Neural cell (in vitro differentiated cells): ENCODE results near the gene KATNAL1. TPM values are rescaled to one million over a fixed set of nuclear protein-coding genes. Genes with fewer than 3 reads are reported as not detected.

ENCODE experiments used
- H2AFZ ChIP-seq: fragments of 200-600, 300-800 bp; sonication (generic), shearing (Covaris generic); 2 replicates; pipeline ENCODE4 v1.6.0; 2014; ENCODE audit warnings: low read depth, mild to moderate bottlenecking, antibody characterized with exemption, low read length, moderate library complexity
- H3F3A ChIP-seq: fragments of 200-600 bp; shearing (Covaris generic); 2 replicates; pipeline ENCODE4 v1.6.1; 2016; ENCODE audit warnings: mild to moderate bottlenecking, moderate library complexity, mixed read lengths, antibody characterized with exemption, low read length; ENCODE audit not compliant: insufficient read depth, poor library complexity, severe bottlenecking
- H3K27ac ChIP-seq: fragments of 200-600, 300-800 bp; sonication (generic), shearing (Covaris generic); 2 replicates; pipeline ENCODE4 v1.5.1; 2014; ENCODE audit warnings: mild to moderate bottlenecking, low read length, moderate library complexity
- H3K27me3 ChIP-seq: fragments of 300-800, 200-600 bp; sonication (generic), shearing (Covaris generic); 2 replicates; pipeline ENCODE4 v1.6.0; 2014; ENCODE audit warnings: mild to moderate bottlenecking, low read depth, low read length, moderate library complexity; ENCODE audit not compliant: insufficient read depth
- H3K36me3 ChIP-seq: fragments of 300-800, 200-600 bp; sonication (generic), shearing (Covaris generic); 2 replicates; pipeline ENCODE4 v1.5.1; 2014; ENCODE audit warnings: mild to moderate bottlenecking, antibody characterized with exemption, low read length, moderate library complexity; ENCODE audit not compliant: insufficient read depth
- H3K4me2 ChIP-seq: fragments of 300-800, 200-600 bp; sonication (generic), shearing (Covaris generic); 2 replicates; pipeline ENCODE4 v1.6.0; 2014; ENCODE audit warnings: mild to moderate bottlenecking, low read length
- H3K4me3 ChIP-seq: fragments of 300-800, 200-600 bp; sonication (generic), shearing (Covaris generic); 2 replicates; pipeline ENCODE4 v1.5.1; 2014; ENCODE audit warnings: mild to moderate bottlenecking, low read length, moderate library complexity
- H3K79me2 ChIP-seq: fragments of 200-600 bp; shearing (Covaris generic); replicated peaks from 2 replicates; pipeline ENCODE4 v1.6.0; 2014; ENCODE audit warnings: mild to moderate bottlenecking, low read length, moderate library complexity; ENCODE audit not compliant: insufficient read depth
- H3K9ac ChIP-seq: fragments of 300-800, 200-600 bp; sonication (generic), shearing (Covaris generic); 2 replicates; pipeline ENCODE4 v1.6.1; 2016; ENCODE audit warnings: mild to moderate bottlenecking, low read length, mixed read lengths
- H3K9me2 ChIP-seq: fragments of 200-600 bp; shearing (Covaris generic); 2 replicates; pipeline ENCODE4 v1.6.1; 2016; ENCODE audit warnings: mild to moderate bottlenecking, low read length, mixed read lengths; ENCODE audit not compliant: insufficient read depth
- H3K9me3 ChIP-seq: fragments of 200-600, 300-800 bp; sonication (generic), shearing (Covaris generic); 2 replicates; pipeline ENCODE4 v1.6.1; 2016; ENCODE audit warnings: mild to moderate bottlenecking, mixed run types, low read length, moderate library complexity, mixed read lengths
- H4K20me1 ChIP-seq: fragments of 200-600 bp; shearing (Covaris generic); 2 replicates; pipeline ENCODE4 v1.6.1; 2016; ENCODE audit warnings: mild to moderate bottlenecking, mixed run types; ENCODE audit not compliant: insufficient read depth
- EP300 ChIP-seq: fragments of 450-650 bp; conservative IDR thresholded peaks from 2 replicates; pipeline ENCODE4 v1.6.1; 2014; ENCODE audit warnings: antibody characterized with exemption, mild to moderate bottlenecking, moderate library complexity; ENCODE audit not compliant: poor library complexity, severe bottlenecking
- EZH2 ChIP-seq: fragments of 200-600, 300-800 bp; shearing (Covaris generic), sonication (generic); IDR thresholded peaks from 2 replicates; pipeline ENCODE4 v1.6.1; 2014; ENCODE audit warnings: antibody characterized with exemption, low read length, borderline replicate concordance, mild to moderate bottlenecking; ENCODE audit not compliant: insufficient read depth, poor library complexity, severe bottlenecking
- MXI1 ChIP-seq: fragments of 450-650 bp; conservative IDR thresholded peaks from 2 replicates; pipeline ENCODE4 v1.6.1; 2014; ENCODE audit warnings: antibody characterized with exemption, mild to moderate bottlenecking; ENCODE audit not compliant: poor library complexity, severe bottlenecking
- POLR2AphosphoS5 ChIP-seq: IDR thresholded peaks from 2 replicates; pipeline ENCODE4 v1.6.1; 2012
- RAD21 ChIP-seq: fragments of 450-650 bp; conservative IDR thresholded peaks from 2 replicates; pipeline ENCODE4 v1.6.1; 2014; ENCODE audit warnings: antibody characterized with exemption, mild to moderate bottlenecking, moderate library complexity
- SMC3 ChIP-seq: fragments of 450-650 bp; conservative IDR thresholded peaks from 2 replicates; pipeline ENCODE4 v1.6.1; 2014; ENCODE audit warnings: antibody characterized with exemption, mild to moderate bottlenecking, moderate library complexity; ENCODE audit not compliant: poor library complexity
- TAF1 ChIP-seq: IDR thresholded peaks from 2 replicates; pipeline ENCODE4 v1.6.1; 2012; ENCODE audit warnings: low read depth
- polyA plus RNA-seq: library from polyadenylated mRNA; depleted of rRNA; stranded (reverse); fragments of >200 nt; gene quantifications from 2 replicates; pipeline ENCODE4 v1.2.3, GENCODE V29; 2014
- TF ChIP-seq, protein P1 (sequence below): fragments of 450-650 bp; IDR thresholded peaks from 2 replicates; pipeline ENCODE4 v1.5.1; 2014; ENCODE audit warnings: antibody characterized with exemption, mild to moderate bottlenecking, moderate library complexity; ENCODE audit not compliant: poor library complexity, severe bottlenecking
- TF ChIP-seq, protein P2 (sequence below): IDR thresholded peaks from 2 replicates; pipeline ENCODE4 v1.6.1; 2012; ENCODE audit warnings: borderline replicate concordance

KATNAL1 gene
- polyA plus RNA-seq, 1 donor from 2014 or later: 24.9 TPM

DNA sequence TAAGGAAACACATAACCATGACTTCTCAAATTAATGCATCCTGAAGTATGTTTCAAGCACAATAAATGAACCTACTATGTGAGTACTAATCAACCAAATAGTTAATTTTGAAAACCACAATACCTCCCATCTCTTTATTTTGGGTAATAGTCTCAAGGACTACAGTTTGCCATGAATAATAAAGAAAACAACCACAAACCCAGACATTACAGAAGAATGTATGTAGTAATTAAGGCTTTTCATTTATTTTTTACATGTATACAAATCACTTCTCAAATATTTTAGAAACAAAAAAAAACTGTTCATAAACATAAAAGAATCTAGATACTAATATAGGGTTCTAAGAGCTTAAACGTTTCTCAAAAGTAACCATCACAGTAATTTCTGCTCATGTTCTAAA, 6.8 kb downstream of the KATNAL1 start:
- Histone ChIP-seq H4K20me1 (no peaks in the 10 kb centered on the region), H3K4me3 (no peak overlapping the region), H3K9me3 (no peaks in the 10 kb centered on the region), H3K9ac (no peak overlapping the region), H2AFZ (no peak overlapping the region), H3K79me2 (peaks cover 87% of the 10 kb centered on the region), H3F3A (no peaks in the 10 kb centered on the region), H3K27me3 (no peaks in the 10 kb centered on the region), H3K27ac (no peak overlapping the region), H3K9me2 (no peaks in the 10 kb centered on the region), H3K36me3 (no peaks in the 10 kb centered on the region), H3K4me2 (no peak overlapping the region)
- TF ChIP-seq TAF1 (no peak), EP300 (no peak), MXI1 (no peak), POLR2AphosphoS5 (no peak), EZH2 (no peak), SMC3 (no peak)
- TF ChIP-seq, protein P1, sequence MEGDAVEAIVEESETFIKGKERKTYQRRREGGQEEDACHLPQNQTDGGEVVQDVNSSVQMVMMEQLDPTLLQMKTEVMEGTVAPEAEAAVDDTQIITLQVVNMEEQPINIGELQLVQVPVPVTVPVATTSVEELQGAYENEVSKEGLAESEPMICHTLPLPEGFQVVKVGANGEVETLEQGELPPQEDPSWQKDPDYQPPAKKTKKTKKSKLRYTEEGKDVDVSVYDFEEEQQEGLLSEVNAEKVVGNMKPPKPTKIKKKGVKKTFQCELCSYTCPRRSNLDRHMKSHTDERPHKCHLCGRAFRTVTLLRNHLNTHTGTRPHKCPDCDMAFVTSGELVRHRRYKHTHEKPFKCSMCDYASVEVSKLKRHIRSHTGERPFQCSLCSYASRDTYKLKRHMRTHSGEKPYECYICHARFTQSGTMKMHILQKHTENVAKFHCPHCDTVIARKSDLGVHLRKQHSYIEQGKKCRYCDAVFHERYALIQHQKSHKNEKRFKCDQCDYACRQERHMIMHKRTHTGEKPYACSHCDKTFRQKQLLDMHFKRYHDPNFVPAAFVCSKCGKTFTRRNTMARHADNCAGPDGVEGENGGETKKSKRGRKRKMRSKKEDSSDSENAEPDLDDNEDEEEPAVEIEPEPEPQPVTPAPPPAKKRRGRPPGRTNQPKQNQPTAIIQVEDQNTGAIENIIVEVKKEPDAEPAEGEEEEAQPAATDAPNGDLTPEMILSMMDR: no peak

DNA sequence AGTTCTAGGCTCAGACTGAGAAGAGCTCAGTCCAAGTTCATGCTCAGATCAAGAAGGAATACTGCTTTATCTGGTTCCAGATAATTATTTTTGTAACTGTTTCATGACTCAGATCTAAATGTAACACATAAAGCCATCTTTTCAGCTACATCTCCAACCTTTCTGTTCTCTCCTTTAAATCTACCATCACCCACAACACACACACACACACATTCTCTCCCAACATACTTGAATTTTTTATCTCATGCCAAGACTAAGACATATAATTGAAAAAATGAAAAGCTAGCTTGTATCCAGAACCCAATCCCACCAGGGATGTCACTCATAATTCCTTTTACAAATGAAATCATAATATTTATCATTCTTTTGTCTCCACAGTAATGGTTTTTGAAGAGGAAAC, 7.6 kb downstream of the KATNAL1 start:
- Histone ChIP-seq H4K20me1 (no peaks in the 10 kb centered on the region), H3K4me3 (no peak overlapping the region), H3K36me3 (no peaks in the 10 kb centered on the region), H3K9me2 (no peaks in the 10 kb centered on the region), H3K4me2 (no peak overlapping the region), H3K9ac (no peak overlapping the region), H3K27ac (no peak overlapping the region), H2AFZ (no peak overlapping the region), H3F3A (no peaks in the 10 kb centered on the region), H3K79me2 (peaks cover 79% of the 10 kb centered on the region), H3K27me3 (no peaks in the 10 kb centered on the region), H3K9me3 (no peaks in the 10 kb centered on the region)
- no peak for TF ChIP-seq SMC3
- TF ChIP-seq POLR2AphosphoS5: no peak
- TF ChIP-seq EP300: no peak
- TF ChIP-seq TAF1: no peak
- TF ChIP-seq, protein P1: no peak
- TF ChIP-seq EZH2: no peak
- TF ChIP-seq MXI1: no peak
- no peak for TF ChIP-seq RAD21
- TF ChIP-seq, protein P2, sequence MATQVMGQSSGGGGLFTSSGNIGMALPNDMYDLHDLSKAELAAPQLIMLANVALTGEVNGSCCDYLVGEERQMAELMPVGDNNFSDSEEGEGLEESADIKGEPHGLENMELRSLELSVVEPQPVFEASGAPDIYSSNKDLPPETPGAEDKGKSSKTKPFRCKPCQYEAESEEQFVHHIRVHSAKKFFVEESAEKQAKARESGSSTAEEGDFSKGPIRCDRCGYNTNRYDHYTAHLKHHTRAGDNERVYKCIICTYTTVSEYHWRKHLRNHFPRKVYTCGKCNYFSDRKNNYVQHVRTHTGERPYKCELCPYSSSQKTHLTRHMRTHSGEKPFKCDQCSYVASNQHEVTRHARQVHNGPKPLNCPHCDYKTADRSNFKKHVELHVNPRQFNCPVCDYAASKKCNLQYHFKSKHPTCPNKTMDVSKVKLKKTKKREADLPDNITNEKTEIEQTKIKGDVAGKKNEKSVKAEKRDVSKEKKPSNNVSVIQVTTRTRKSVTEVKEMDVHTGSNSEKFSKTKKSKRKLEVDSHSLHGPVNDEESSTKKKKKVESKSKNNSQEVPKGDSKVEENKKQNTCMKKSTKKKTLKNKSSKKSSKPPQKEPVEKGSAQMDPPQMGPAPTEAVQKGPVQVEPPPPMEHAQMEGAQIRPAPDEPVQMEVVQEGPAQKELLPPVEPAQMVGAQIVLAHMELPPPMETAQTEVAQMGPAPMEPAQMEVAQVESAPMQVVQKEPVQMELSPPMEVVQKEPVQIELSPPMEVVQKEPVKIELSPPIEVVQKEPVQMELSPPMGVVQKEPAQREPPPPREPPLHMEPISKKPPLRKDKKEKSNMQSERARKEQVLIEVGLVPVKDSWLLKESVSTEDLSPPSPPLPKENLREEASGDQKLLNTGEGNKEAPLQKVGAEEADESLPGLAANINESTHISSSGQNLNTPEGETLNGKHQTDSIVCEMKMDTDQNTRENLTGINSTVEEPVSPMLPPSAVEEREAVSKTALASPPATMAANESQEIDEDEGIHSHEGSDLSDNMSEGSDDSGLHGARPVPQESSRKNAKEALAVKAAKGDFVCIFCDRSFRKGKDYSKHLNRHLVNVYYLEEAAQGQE: no peak
